Spleen (tissue), 11 donors: ENCODE measurements around the gene ATG7. TPM values are rescaled to one million over a fixed set of nuclear protein-coding genes. Genes with fewer than 3 reads are reported as not detected.

ENCODE experiments used
- DNase-seq: peaks from one replicate; pipeline ENCODE4 v3.0.0-alpha.2; 2020
- H3K27ac ChIP-seq, 8 donors: fragments of 200-600 bp; sonication (generic) in 7 of 8; 1 replicate in 4 of 8; 2 replicates in 4 of 8; pipeline versions ENCODE4 v1.5.0 to v1.8.0; 2016 to 2021; ENCODE audit warnings: inconsistent platforms in 4 of 8, mild to moderate bottlenecking in 4 of 8, moderate library complexity in 1 of 8
- H3K27me3 ChIP-seq, 7 donors: fragments of 200-600 bp; sonication (generic) in 6 of 7; replicated peaks in 1 of 7; 1 replicate in 4 of 7; 2 replicates in 3 of 7; pipeline versions ENCODE4 v1.5.0 to v1.8.0; 2016 to 2021; ENCODE audit warnings: inconsistent platforms in 3 of 7, mild to moderate bottlenecking in 1 of 7
- H3K36me3 ChIP-seq, 6 donors: fragments of 200-600 bp; sonication (generic) in 5 of 6; 1 replicate in 4 of 6; 2 replicates in 2 of 6; pipeline versions ENCODE4 v1.5.0 to v1.8.0; 2016 to 2021; ENCODE audit warnings: inconsistent platforms in 2 of 6
- H3K4me1 ChIP-seq, 6 donors: fragments of 200-600 bp; sonication (generic) in 5 of 6; 1 replicate in 3 of 6; 2 replicates in 3 of 6; pipeline versions ENCODE4 v1.5.0 to v1.8.0; 2016 to 2021; ENCODE audit warnings: inconsistent platforms in 3 of 6
- H3K4me3 ChIP-seq, 8 donors: fragments of 200-600 bp; sonication (generic) in 7 of 8; 1 replicate in 4 of 8; 2 replicates in 4 of 8; pipeline versions ENCODE4 v1.5.0 to v1.8.0; 2016 to 2021; ENCODE audit warnings: inconsistent platforms in 4 of 8, mild to moderate bottlenecking in 4 of 8, moderate library complexity in 2 of 8
- H3K9me3 ChIP-seq, 8 donors: fragments of 200-600 bp; sonication (generic) in 7 of 8; 1 replicate in 4 of 8; 2 replicates in 4 of 8; pipeline versions ENCODE4 v1.5.0 to v1.8.0; 2016 to 2021; ENCODE audit warnings: inconsistent platforms in 4 of 8
- CTCF ChIP-seq, 11 experiments: fragments of 200-600 bp in 7 of 11; fragments of 450-650 bp in 4 of 11; sonication (generic) in 4 of 11; IDR thresholded peaks in 8 of 11; conservative IDR thresholded peaks in 3 of 11; 1 replicate in 7 of 11; 2 replicates in 4 of 11; pipeline versions ENCODE4 v1.4.0 to v1.8.0; 2016 to 2021; ENCODE audit warnings: antibody characterized with exemption in 11 of 11, inconsistent platforms in 4 of 11, mild to moderate bottlenecking in 1 of 11
- POLR2A ChIP-seq, 3 donors: fragments of 450-650 bp; IDR thresholded peaks; one replicate each; pipeline ENCODE4 v1.5.1; 2017; ENCODE audit warnings: antibody characterized with exemption in 3 of 3, mild to moderate bottlenecking in 1 of 3
- POLR2AphosphoS5 ChIP-seq, 3 donors: sonication (generic); formaldehyde crosslinking; IDR thresholded peaks; one replicate each; pipeline ENCODE4 v1.5.1; 2017; ENCODE audit warnings: antibody characterized with exemption in 3 of 3
- WGBS, 5 donors: extraction: QIAGEN DNeasy Blood & Tissue Kit in 3 of 5; methylation state at CpG; one replicate each; pipeline versions ENCODE4 v1.1.5 to v1.1.7; 2013 to 2018; 5-methylcytosine and 5-hydroxymethylcytosine counted together
- intact Hi-C: fragments of 100-400 bp; cut with DNase I; formaldehyde crosslinking; loops from one replicate; pipeline ENCODE4 v1.15.0; 2023; ENCODE audit warnings: low total_unique reads
- polyA plus RNA-seq, 3 donors: library from polyadenylated mRNA; stranded (reverse); fragments of 200-250 nt; gene quantifications; one replicate each; pipeline ENCODE4 v1.2.1, GENCODE V29; 2013
- total RNA-seq, 7 donors: library from RNA; depleted of rRNA in 3 of 7; stranded (reverse); fragments of >200 nt in 3 of 7; fragmentation: NEBNext Ultra II Directional in 4 of 7; extraction: Animal tissue kit (Norgen Biotek cat#: 25700) in 4 of 7; gene quantifications; one replicate each; pipeline versions ENCODE4 v1.1.0 to v1.2.1, GENCODE V29; 2016 to 2021
- donor health status: healthy with polysubstance abuse.
- donor health status: DM: no; HTN: no; CAD: no; lungs with moderate emphysema.
- donor health status: DM: no; HTN: no; CAD: no.
- donor health status: Bipolar disorder and iron deficiency.
- donor health status: healthy.
- donor health status: DM: no; HTN: no; CAD: no.
- donor health status: DM: yes; HTN: yes; CAD: no.

ATG7 gene
- total and polyA plus RNA-seq, 10 donors: 7.5 to 114 (median 77.1) TPM

DNA sequence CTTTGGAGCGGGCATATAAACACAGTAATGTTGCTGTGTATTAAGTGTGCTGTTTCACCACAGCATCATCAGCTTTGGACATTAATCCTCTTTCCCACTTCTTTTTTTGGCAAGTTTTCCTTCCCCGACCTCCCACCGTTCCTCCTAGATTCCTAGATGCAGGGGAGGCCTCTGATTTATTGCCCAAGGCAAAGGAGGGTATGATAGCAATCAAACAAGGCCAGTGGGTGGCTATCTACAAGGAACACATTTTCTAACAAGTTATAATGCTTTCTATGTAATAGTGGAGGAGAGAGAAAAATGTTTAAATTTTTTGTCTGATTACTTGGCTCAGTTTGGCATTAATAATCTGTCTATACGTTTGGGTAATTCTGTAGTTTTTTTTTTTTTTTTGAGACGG lies 38.1 kb downstream of the ATG7 start:
- WGBS, 5 donors: 88 to 97% (median 92%) methylated on average over 5 of the region's 5 CpGs
- H3K27me3 ChIP-seq: no peaks in the 10 kb centered on the region
- H3K27ac ChIP-seq: no peak overlapping the region
- H3K4me1 ChIP-seq: peaks cover 0 to 27% (median 5%) of the 10 kb centered on the region in 6 donors
- H3K4me3 ChIP-seq: no peak overlapping the region
- peaks cover 3 to 100% (median 81%) of the 10 kb centered on the region in 6 donors for H3K36me3 ChIP-seq
- DNase-seq: no peak
- TF ChIP-seq POLR2A (IDR thresholded peaks at IDR 0.05) (no peak), CTCF (IDR thresholded peaks at IDR 0.05 in 8 of 11, conservative IDR thresholded peaks at IDR 0.05 in 3 of 11) (no peak), POLR2AphosphoS5 (IDR thresholded peaks at IDR 0.05) (no peak)
- intact Hi-C loops: no loop called here
- no peaks in the 10 kb centered on the region for H3K9me3 ChIP-seq

- Histone ChIP-seq H3K27me3 (no peaks in the 10 kb centered on the region), H3K27ac (no peak overlapping the region), H3K9me3 (no peaks in the 10 kb centered on the region), H3K4me3 (no peak overlapping the region), H3K36me3 (peaks cover 0 to 100% (median 90%) of the 10 kb centered on the region in 6 donors), H3K4me1 (peaks cover 0 to 8% (median under 1%) of the 10 kb centered on the region in 6 donors)
- WGBS, 5 donors: 88 to 98% (median 95%) methylated on average over 5 of the region's 5 CpGs
- TF ChIP-seq POLR2A (IDR thresholded peaks at IDR 0.05) (no peak), POLR2AphosphoS5 (IDR thresholded peaks at IDR 0.05) (no peak), CTCF (IDR thresholded peaks at IDR 0.05 in 8 of 11, conservative IDR thresholded peaks at IDR 0.05 in 3 of 11) (no peak)
- intact Hi-C loops: no loop called here
- DNase-seq: no peak
Observed at GRCh38 chr3:11312166-11312565, 40.0 kb downstream of the ATG7 start.

GRCh38 chr3:11317300-11317699 lies 45.1 kb downstream of the ATG7 start:
- TF ChIP-seq POLR2A (IDR thresholded peaks at IDR 0.05): no peak
- no peak for TF ChIP-seq CTCF (IDR thresholded peaks at IDR 0.05 in 8 of 11, conservative IDR thresholded peaks at IDR 0.05 in 3 of 11)
- no peak for TF ChIP-seq POLR2AphosphoS5 (IDR thresholded peaks at IDR 0.05)
- no peak overlapping the region for H3K4me3 ChIP-seq
- no peaks in the 10 kb centered on the region for H3K9me3 ChIP-seq
- DNase-seq: no peak
- no peak overlapping the region for H3K27ac ChIP-seq
- peaks cover 0 to 100% (median 91%) of the 10 kb centered on the region in 6 donors for H3K36me3 ChIP-seq
- intact Hi-C loops: no loop called here
- no peaks in the 10 kb centered on the region for H3K4me1 ChIP-seq
- H3K27me3 ChIP-seq: no peaks in the 10 kb centered on the region
- WGBS, 5 donors: 72 to 83% (median 80%) methylated on average over 9 of the region's 9 CpGs

DNA sequence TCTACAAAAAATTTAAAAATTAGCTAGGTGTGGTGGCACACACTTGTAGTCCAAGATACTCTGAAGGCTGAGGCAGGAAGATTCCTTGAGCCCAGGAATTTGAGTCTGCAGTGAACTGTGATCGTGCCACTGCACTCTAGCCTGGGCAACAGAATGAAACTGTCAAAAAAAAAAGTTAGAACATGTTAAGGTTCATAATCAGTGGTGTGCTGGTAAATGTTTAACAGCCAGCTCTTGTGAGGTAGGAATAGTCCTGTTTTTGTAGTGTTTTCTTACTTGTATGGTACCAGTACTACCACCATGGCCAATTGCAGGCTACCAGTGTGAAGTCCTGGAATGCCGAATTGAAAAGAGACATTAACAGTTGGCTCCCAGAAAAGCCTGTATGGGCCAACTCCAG lies 50.7 kb downstream of the ATG7 start:
- Histone ChIP-seq H3K36me3 (peaks cover 0 to 100% (median 73%) of the 10 kb centered on the region in 6 donors), H3K4me1 (no peaks in the 10 kb centered on the region), H3K27ac (no peak overlapping the region), H3K4me3 (no peak overlapping the region), H3K9me3 (no peaks in the 10 kb centered on the region), H3K27me3 (no peaks in the 10 kb centered on the region)
- no peak for DNase-seq
- intact Hi-C loops: no loop called here
- TF ChIP-seq POLR2A (IDR thresholded peaks at IDR 0.05): no peak
- TF ChIP-seq POLR2AphosphoS5 (IDR thresholded peaks at IDR 0.05): no peak
- TF ChIP-seq CTCF (IDR thresholded peaks at IDR 0.05 in 8 of 11, conservative IDR thresholded peaks at IDR 0.05 in 3 of 11): no peak
- 95 to 100% (median 98%) methylated on average over 2 of the region's 2 CpGs for WGBS, 5 donors
